IPS-18a (cell line): ENCODE data around the gene PTPRE.

Experiments used
- H3K27ac ChIP-seq: one replicate; pipeline ENCODE4 v1.5.1; 2013; ENCODE audit warnings: low read length
- H3K27me3 ChIP-seq: one replicate; pipeline ENCODE4 v1.6.1; 2013; ENCODE audit warnings: mild to moderate bottlenecking, low read length; ENCODE audit not compliant: control insufficient read depth, insufficient read depth
- H3K36me3 ChIP-seq: one replicate; pipeline ENCODE4 v1.6.1; 2013; ENCODE audit warnings: low read depth, low read length; ENCODE audit not compliant: control insufficient read depth
- H3K4me1 ChIP-seq: one replicate; pipeline ENCODE4 v1.6.1; 2013; ENCODE audit warnings: low read depth, low read length; ENCODE audit not compliant: control insufficient read depth
- H3K4me3 ChIP-seq: one replicate; pipeline ENCODE4 v1.5.1; 2013; ENCODE audit warnings: low read length
- H3K9ac ChIP-seq: one replicate; pipeline ENCODE4 v1.6.1; 2013; ENCODE audit warnings: mild to moderate bottlenecking, low read length, moderate library complexity
- H3K9me3 ChIP-seq: one replicate; pipeline ENCODE4 v1.6.1; 2013; ENCODE audit warnings: low read depth, low read length; ENCODE audit not compliant: control insufficient read depth

Gene PTPRE

DNA sequence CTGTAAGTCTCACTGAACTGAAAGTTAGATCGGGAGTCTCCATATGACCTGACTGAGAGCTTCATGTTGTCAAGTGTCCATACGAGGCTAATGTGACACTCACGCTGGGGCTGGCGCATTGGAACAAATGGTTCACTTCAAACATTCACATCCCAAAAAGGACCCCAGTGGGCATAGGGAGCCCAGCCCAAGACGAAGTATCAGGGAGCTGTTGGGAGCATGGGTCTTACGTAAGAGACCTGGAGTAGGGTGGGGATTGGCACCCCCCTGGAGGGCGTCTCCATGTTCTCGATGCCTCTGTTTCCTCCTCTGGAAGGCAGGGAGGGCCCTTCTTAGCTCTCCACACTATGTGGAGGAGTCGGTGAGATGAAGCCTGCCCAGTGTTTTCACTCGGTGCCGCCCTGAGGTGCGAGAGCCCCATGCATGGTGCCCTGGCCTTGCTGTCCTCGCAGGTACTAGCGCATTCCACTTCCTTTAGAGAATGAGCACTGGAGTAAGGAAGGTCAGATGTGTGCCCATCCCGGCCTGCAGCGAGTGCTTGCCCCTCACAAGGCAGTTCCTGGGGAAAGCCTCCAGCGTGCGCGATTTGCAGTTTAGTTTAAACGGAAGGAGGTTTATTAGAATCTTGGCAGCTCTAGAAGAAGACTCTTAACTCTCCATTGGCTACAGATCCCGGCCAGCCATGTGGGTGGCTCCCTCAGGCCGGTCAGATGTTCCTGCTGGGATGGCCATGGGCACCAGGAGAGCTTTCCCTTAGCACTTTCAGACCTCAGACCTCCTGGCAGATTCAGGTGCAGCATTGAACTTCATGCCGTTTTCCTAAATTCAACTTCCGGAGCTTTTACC lies 64.4 kb downstream of the PTPRE start:
- H3K36me3 ChIP-seq: no peaks in the 10 kb centered on the region
- no peak overlapping the region for H3K4me3 ChIP-seq
- H3K4me1 ChIP-seq: peaks cover 16% of the 10 kb centered on the region
- H3K27ac ChIP-seq: no peak overlapping the region
- H3K9me3 ChIP-seq: no peaks in the 10 kb centered on the region
- H3K9ac ChIP-seq: no peak overlapping the region
- no peaks in the 10 kb centered on the region for H3K27me3 ChIP-seq

DNA sequence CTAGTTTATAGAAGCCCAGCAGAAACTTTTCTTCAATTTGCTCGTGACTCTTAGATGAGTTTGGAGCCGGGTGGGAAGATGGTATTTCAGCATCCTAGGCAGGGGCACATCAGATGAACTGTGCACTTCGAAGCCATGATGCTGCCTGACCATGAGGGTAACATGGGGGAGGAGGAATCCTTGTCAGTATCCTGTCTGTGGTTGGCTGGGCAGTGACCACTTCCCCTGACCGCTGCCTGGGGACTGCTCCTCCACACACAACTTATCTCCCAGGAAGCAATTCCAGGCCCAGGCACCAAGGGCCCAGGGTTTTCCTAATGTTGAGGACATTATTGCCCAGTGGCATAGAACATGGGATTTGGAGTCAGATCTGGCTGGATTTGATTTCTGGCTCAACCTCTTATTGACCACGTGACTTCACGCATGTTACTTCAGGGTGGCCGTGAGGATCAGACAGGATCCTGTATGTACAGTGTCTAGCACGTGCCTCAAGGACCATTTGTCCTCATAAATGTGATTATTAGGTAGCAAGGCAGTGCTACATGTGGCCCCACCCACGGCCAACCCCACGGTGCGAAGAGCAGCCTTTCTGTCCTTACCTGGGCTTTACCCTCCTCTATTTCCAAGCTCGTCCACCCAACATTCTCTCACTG lies 65.2 kb downstream of the PTPRE start:
- H3K4me1 ChIP-seq: peaks cover 19% of the 10 kb centered on the region

DNA sequence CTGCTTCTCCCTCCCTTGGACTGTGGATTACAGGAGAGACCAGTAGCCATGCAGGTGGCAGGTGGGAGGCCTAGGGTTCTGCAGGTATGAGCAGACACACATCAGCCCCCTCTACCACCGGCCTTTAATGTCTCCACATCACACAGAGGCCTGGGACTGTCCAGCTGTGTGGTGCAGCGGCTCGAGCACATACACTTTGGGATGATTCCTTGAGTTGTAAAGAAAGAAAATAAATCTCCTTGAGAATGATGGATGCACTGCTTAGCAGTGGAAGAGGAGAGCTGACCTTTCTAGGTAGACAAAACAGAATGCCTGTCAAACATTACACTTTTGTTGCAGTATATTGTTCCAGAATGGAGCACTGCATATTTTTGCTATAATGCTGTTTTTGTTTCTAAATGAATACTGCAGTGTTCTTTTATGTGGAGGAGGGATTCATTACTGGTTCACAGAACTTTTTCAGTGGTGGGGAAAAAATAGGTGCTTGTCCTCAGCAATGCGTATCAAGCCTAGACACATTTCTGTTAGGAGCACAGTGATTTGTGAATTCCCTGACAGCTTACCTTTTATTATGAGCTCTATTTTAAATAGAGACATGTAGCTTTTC lies 66.0 kb downstream of the PTPRE start:
- H3K9me3 ChIP-seq: no peaks in the 10 kb centered on the region
- no peaks in the 10 kb centered on the region for H3K36me3 ChIP-seq
- peaks cover 15% of the 10 kb centered on the region for H3K4me1 ChIP-seq
- H3K9ac ChIP-seq: no peak overlapping the region
- no peaks in the 10 kb centered on the region for H3K27me3 ChIP-seq
- H3K27ac ChIP-seq: no peak overlapping the region
- H3K4me3 ChIP-seq: no peak overlapping the region

More for the DNA sequence above, 65.2 kb downstream of the PTPRE start:
- no peak overlapping the region for H3K9ac ChIP-seq
- H3K4me3 ChIP-seq: no peak overlapping the region
- H3K36me3 ChIP-seq: no peaks in the 10 kb centered on the region
- no peaks in the 10 kb centered on the region for H3K9me3 ChIP-seq
- no peaks in the 10 kb centered on the region for H3K27me3 ChIP-seq
- no peak overlapping the region for H3K27ac ChIP-seq

DNA sequence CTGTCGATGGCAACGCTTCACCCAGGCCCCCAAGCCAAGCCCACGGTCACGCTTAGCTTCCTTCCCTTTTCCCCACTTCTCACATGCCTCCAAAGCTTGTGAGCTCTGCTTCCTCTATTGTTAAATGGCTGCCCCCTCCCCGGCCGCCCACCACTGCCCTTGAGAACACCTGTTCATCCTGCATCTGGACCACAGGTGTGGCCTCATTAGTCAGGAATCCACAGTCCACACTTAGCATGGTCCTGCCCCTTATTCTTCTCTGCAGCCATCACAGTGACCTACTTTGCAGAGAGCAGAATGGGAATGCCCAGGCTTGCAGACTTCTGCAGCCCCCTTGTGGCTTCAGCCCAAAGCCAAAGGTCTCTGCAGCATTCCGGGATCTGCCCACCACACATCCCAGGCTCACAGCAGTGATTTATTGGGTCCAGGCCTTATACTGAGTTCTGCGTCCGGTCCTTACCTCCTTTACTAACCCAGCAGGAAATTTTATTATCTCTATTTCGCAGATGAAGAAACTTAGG lies 66.9 kb downstream of the PTPRE start:
- H3K4me1 ChIP-seq: peaks cover 5% of the 10 kb centered on the region
- no peaks in the 10 kb centered on the region for H3K27me3 ChIP-seq
- no peaks in the 10 kb centered on the region for H3K9me3 ChIP-seq
- no peak overlapping the region for H3K9ac ChIP-seq
- H3K4me3 ChIP-seq: no peak overlapping the region
- no peak overlapping the region for H3K27ac ChIP-seq
- H3K36me3 ChIP-seq: no peaks in the 10 kb centered on the region

DNA sequence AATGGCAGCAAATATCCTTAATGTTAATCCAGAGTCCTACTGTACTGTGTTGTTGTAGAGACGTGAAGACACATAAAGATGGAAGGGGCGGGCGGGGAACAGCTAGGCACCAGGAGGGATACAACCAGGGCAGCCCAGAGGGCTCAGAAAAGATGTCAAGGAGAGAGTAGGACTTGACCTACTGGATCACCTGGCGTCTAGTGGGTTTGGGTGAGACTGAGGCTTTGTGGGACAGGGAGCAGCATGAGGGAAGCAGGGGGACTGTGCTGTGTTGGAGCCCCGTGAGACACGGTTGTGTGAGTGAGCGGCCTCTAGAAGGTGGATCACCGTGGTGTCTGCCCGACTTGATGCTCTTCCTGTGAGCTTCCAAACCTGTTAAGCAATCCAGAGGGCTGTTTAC lies 68.0 kb downstream of the PTPRE start:
- no peaks in the 10 kb centered on the region for H3K9me3 ChIP-seq
- H3K36me3 ChIP-seq: no peaks in the 10 kb centered on the region
- no peak overlapping the region for H3K4me3 ChIP-seq
- no peaks in the 10 kb centered on the region for H3K27me3 ChIP-seq
- H3K4me1 ChIP-seq: peaks cover 5% of the 10 kb centered on the region
- H3K9ac ChIP-seq: no peak overlapping the region
- H3K27ac ChIP-seq: no peak overlapping the region

DNA sequence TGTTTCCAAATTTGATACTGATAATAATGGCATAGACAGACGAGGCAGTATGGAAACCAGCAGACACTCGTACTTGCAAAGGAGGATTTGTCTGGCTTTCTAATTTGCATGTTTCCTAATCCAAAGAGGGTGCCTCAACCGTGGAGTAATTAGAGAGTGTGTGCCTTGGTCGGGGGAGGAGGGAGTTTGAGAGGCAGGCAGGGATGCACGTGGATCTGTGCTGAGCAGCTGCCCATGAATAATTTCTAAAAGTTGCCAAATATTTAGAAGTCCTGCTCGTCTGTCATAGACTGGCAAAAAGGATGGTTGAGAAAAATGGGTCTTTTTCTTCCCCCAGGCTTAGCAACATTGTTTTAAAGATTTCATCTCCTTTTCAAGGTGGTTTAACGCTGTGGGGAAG lies 69.4 kb downstream of the PTPRE start:
- Histone ChIP-seq H3K27me3 (no peaks in the 10 kb centered on the region), H3K9ac (no peak overlapping the region), H3K4me1 (peaks cover 5% of the 10 kb centered on the region), H3K4me3 (no peak overlapping the region), H3K27ac (no peak overlapping the region), H3K36me3 (no peaks in the 10 kb centered on the region), H3K9me3 (no peaks in the 10 kb centered on the region)

DNA sequence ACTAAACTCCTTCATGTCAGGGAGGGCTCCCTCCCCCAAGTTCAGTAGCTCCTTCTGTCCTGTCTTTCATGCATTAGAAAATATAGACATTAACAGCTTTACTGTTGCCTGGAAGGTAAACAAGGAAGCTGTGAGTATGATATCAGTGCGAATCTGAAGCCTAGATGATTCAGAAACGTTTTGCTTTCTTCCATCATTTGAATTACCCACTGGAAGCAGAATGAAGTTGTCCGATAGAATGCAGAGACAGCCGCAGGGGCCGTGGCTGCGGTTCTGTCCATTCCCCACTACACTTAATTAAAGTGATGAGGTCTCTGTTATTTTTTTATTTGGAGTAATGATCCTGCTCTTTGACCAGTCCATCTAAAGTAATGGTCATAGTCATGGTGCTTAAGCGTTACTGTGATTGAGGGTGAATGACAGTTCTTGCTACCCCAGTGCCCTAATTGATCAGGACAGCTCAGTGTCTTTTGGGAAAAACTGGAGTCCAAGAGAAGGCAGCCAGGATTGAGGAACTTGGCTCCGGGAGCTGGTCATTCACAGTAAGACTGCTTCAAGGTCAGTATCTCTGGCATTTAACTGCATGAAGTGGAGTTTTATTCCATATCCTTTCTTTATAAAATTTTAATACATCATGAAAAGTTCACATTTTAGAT lies 69.9 kb downstream of the PTPRE start:
- Histone ChIP-seq H3K4me1 (peaks cover 5% of the 10 kb centered on the region), H3K27ac (no peak overlapping the region), H3K9me3 (no peaks in the 10 kb centered on the region), H3K4me3 (no peak overlapping the region), H3K36me3 (no peaks in the 10 kb centered on the region), H3K9ac (no peak overlapping the region), H3K27me3 (no peaks in the 10 kb centered on the region)

DNA sequence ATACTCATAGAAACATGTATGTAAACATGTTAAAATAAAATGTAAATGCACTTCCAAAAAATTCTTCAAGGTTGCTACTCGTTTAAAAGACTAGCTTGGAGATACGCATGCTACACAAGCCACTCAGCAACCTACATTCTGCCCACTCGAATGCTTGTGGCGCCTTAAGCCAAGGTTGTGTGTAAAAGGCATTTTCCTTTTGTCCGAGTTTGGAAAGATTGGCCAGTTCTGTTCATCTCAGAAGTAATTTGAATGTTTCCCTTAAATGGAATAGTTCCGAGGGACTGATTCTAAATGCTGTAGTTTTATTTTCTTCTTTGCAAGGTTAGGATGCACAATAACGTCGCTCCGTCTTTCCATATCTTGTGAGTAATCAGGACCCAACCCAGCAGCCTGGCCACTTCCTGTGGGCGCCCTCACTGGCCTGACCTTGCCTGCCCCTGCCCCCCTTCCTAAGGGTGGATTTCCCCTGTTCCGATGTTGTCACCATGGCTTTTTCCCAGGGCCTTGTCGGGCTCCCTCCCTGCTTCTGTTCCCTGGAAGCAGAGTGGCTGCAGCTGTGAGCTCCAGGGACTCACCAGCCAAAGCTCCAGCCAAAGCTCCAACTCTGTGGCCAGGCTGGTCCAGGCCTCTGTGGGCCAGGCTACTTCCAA lies 70.6 kb downstream of the PTPRE start:
- Histone ChIP-seq H3K4me1 (peaks cover 5% of the 10 kb centered on the region), H3K9me3 (no peaks in the 10 kb centered on the region), H3K9ac (no peak overlapping the region), H3K4me3 (no peak overlapping the region), H3K27ac (no peak overlapping the region), H3K36me3 (no peaks in the 10 kb centered on the region), H3K27me3 (no peaks in the 10 kb centered on the region)

DNA sequence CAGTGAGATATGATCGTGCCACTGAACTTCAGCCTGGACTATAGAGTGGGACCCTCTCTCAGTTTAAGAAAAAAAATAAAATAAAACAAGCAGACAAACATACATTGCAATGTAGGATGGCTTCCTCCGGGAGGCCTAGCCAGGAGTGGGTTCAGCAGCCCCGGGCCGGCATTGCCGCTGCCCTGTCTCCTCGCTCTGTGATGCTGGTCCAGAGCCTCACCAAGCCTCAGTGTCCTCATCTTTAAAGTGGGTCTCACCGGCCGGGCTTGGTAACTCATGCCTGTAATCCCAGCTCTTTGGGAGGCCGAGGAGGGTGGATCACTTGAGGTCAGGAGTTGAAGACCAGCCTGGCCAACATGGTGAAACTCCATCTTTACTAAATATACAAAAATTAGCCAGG lies 71.6 kb downstream of the PTPRE start:
- H3K9me3 ChIP-seq: no peaks in the 10 kb centered on the region
- H3K4me3 ChIP-seq: no peak overlapping the region
- H3K36me3 ChIP-seq: no peaks in the 10 kb centered on the region
- H3K27ac ChIP-seq: no peak overlapping the region
- no peak overlapping the region for H3K9ac ChIP-seq
- peaks cover 5% of the 10 kb centered on the region for H3K4me1 ChIP-seq
- no peaks in the 10 kb centered on the region for H3K27me3 ChIP-seq

DNA sequence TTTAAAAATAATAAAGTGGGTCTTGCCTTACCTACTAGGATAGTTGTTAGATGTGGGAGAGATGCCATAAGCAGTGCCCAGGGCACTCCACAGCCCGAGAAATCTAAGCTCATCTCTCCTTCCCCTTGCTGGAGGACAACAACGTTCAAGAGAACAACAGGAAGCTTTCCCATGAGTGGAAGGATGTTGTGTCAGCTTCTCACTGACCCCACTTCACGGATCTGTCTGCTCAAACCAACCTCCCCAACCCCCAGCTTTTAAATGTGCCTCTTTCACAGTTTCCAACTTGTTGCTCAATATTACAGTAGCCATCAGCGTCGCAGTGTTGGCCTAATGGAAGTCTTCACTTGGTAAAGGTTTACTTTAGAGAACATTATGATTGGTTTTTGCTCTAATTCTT lies 72.1 kb downstream of the PTPRE start:
- no peaks in the 10 kb centered on the region for H3K36me3 ChIP-seq
- no peaks in the 10 kb centered on the region for H3K27me3 ChIP-seq
- no peak overlapping the region for H3K27ac ChIP-seq
- no peak overlapping the region for H3K9ac ChIP-seq
- no peak overlapping the region for H3K4me3 ChIP-seq
- peaks cover 5% of the 10 kb centered on the region for H3K4me1 ChIP-seq
- no peaks in the 10 kb centered on the region for H3K9me3 ChIP-seq

DNA sequence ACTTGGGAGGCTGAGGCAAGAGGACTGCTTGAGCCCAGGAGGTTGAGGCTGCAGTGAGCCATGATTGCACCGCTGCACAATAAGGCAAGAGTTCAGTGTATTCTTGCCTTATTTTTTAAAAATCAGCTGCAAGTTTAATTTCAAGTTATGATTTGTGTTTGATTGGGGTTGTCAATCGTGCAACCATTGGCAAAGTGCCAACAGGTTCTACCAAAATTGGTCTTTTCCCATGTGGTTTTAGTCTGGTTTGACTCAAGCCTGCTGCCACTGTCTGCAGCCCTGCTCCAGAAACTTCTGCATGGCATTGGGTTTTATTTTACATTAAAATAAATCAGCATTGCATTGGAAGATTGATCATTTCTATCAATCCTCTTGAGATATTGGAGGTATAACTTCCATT lies 72.7 kb downstream of the PTPRE start:
- Histone ChIP-seq H3K9me3 (no peaks in the 10 kb centered on the region), H3K27ac (no peak overlapping the region), H3K27me3 (no peaks in the 10 kb centered on the region), H3K36me3 (no peaks in the 10 kb centered on the region), H3K9ac (no peak overlapping the region), H3K4me1 (peaks cover 5% of the 10 kb centered on the region), H3K4me3 (no peak overlapping the region)
